Liver (tissue), 9 donors: ENCODE measurements around the gene SGMS1. TPM values are rescaled to one million over a fixed set of nuclear protein-coding genes. Genes with fewer than 3 reads are reported as not detected.

Source experiments
- DNase-seq: peaks from one replicate; pipeline ENCODE4 v3.0.0-alpha.2; 2017; ENCODE audit warnings: low spot score
- H3K27ac ChIP-seq, 2 donors: one replicate each; pipeline ENCODE4 v1.7.0; 2013; ENCODE audit warnings: inconsistent platforms in 2 of 2, low read length in 2 of 2, control low read depth in 1 of 2, low read depth in 1 of 2, mild to moderate bottlenecking in 1 of 2
- H3K27me3 ChIP-seq, 4 donors: one replicate each; pipeline versions ENCODE4 v1.6.1 to v1.7.0; 2013; ENCODE audit warnings: low read length in 3 of 4, inconsistent platforms in 1 of 4, mild to moderate bottlenecking in 1 of 4, moderate library complexity in 1 of 4; ENCODE audit not compliant: control insufficient read depth in 4 of 4, insufficient read depth in 4 of 4
- H3K36me3 ChIP-seq, 4 donors: one replicate each; pipeline versions ENCODE4 v1.6.1 to v1.7.0; 2013; ENCODE audit warnings: low read length in 3 of 4, mild to moderate bottlenecking in 3 of 4, low read depth in 1 of 4, moderate library complexity in 1 of 4; ENCODE audit not compliant: control insufficient read depth in 4 of 4, insufficient read depth in 3 of 4
- H3K4me1 ChIP-seq, 4 donors: one replicate each; pipeline versions ENCODE4 v1.6.1 to v1.7.0; 2013; ENCODE audit warnings: low read length in 3 of 4, mild to moderate bottlenecking in 3 of 4, moderate library complexity in 1 of 4; ENCODE audit not compliant: control insufficient read depth in 4 of 4, insufficient read depth in 4 of 4
- H3K4me3 ChIP-seq, 3 donors: one replicate each; pipeline versions ENCODE4 v1.6.1 to v1.7.0; 2013; ENCODE audit warnings: low read length in 3 of 3, control low read depth in 1 of 3, low read depth in 1 of 3, mild to moderate bottlenecking in 1 of 3
- H3K9ac ChIP-seq, 2 donors: one replicate each; pipeline ENCODE4 v1.7.0; 2013; ENCODE audit warnings: low read length in 2 of 2, mild to moderate bottlenecking in 2 of 2, moderate library complexity in 2 of 2, control low read depth in 1 of 2, low read depth in 1 of 2
- H3K9me3 ChIP-seq, 4 donors: one replicate each; pipeline versions ENCODE4 v1.6.1 to v1.7.0; 2013; ENCODE audit warnings: low read length in 3 of 4; ENCODE audit not compliant: control insufficient read depth in 4 of 4
- ATF3 ChIP-seq: IDR thresholded peaks from 2 replicates; pipeline ENCODE4 v1.6.1; 2016; ENCODE audit warnings: antibody characterized with exemption
- EGR1 ChIP-seq, 2 donors: IDR thresholded peaks; 2 replicates each; pipeline ENCODE4 v1.6.1; 2016 to 2018; ENCODE audit warnings: antibody characterized with exemption in 2 of 2, low read depth in 2 of 2
- FOXA1 ChIP-seq: IDR thresholded peaks from 2 replicates; pipeline ENCODE4 v1.6.1; 2016; ENCODE audit warnings: antibody characterized with exemption
- FOXA2 ChIP-seq: IDR thresholded peaks from 2 replicates; pipeline ENCODE4 v1.6.1; 2016; ENCODE audit warnings: antibody characterized with exemption
- GABPA ChIP-seq, 2 donors: IDR thresholded peaks in 1 of 2; conservative IDR thresholded peaks in 1 of 2; 2 replicates each; pipeline ENCODE4 v1.6.1; 2016; ENCODE audit warnings: antibody characterized with exemption in 2 of 2, mild to moderate bottlenecking in 1 of 2, moderate library complexity in 1 of 2
- HNF4A ChIP-seq, 2 donors: conservative IDR thresholded peaks; 2 replicates each; pipeline ENCODE4 v1.6.1; 2016; ENCODE audit warnings: antibody characterized with exemption in 2 of 2, mild to moderate bottlenecking in 2 of 2
- HNF4G ChIP-seq: IDR thresholded peaks from 2 replicates; pipeline ENCODE4 v1.6.1; 2016; ENCODE audit warnings: antibody characterized with exemption
- JUND ChIP-seq, 2 donors: IDR thresholded peaks; 2 replicates each; pipeline ENCODE4 v1.6.1; 2016; ENCODE audit warnings: antibody characterized with exemption in 2 of 2
- NR2F2 ChIP-seq: IDR thresholded peaks from 2 replicates; pipeline ENCODE4 v1.6.1; 2016; ENCODE audit warnings: antibody characterized with exemption
- RAD21 ChIP-seq, 2 donors: IDR thresholded peaks; 2 replicates each; pipeline ENCODE4 v1.6.1; 2016; ENCODE audit warnings: antibody characterized with exemption in 2 of 2, mild to moderate bottlenecking in 2 of 2
- REST ChIP-seq: IDR thresholded peaks from 2 replicates; pipeline ENCODE4 v1.6.1; 2016; ENCODE audit warnings: antibody characterized with exemption, mild to moderate bottlenecking
- RXRA ChIP-seq, 2 donors: IDR thresholded peaks; 2 replicates each; pipeline ENCODE4 v1.6.1; 2017 to 2018; ENCODE audit warnings: antibody characterized with exemption in 2 of 2, mild to moderate bottlenecking in 1 of 2
- SP1 ChIP-seq: IDR thresholded peaks from 2 replicates; pipeline ENCODE4 v1.6.1; 2018; ENCODE audit warnings: antibody characterized with exemption, mild to moderate bottlenecking
- TAF1 ChIP-seq: conservative IDR thresholded peaks from 2 replicates; pipeline ENCODE4 v1.6.1; 2016; ENCODE audit warnings: antibody characterized with exemption, mild to moderate bottlenecking
- YY1 ChIP-seq: IDR thresholded peaks from 2 replicates; pipeline ENCODE4 v1.6.1; 2016; ENCODE audit warnings: antibody characterized with exemption, mild to moderate bottlenecking
- ZBTB33 ChIP-seq: IDR thresholded peaks from 2 replicates; pipeline ENCODE4 v1.6.1; 2016; ENCODE audit warnings: antibody characterized with exemption
- WGBS: extraction: QIAGEN DNeasy Blood & Tissue Kit; methylation state at CpG from one replicate; pipeline ENCODE4 v1.1.7; 2013; 5-methylcytosine and 5-hydroxymethylcytosine counted together
- polyA plus RNA-seq, 2 donors: library from polyadenylated mRNA; stranded (reverse) in 1 of 2; unstranded in 1 of 2; fragments of 200-250 nt in 1 of 2; fragments of >200 nt in 1 of 2; fragmentation: Nextera tagmentation in 1 of 2; extraction: Ambion mirVana in 1 of 2; gene quantifications; one replicate each; pipeline versions ENCODE4 v1.2.1 to v1.2.3, GENCODE V29; 2013 to 2015
- total RNA-seq, 2 donors: library from RNA; depleted of rRNA; stranded (reverse); fragments of >200 nt; gene quantifications; one replicate each; pipeline ENCODE4 v1.2.3, GENCODE V29; 2014
- TF ChIP-seq, protein P1 (sequence below): fragments of 150-350 bp; IDR thresholded peaks from 2 replicates; pipeline ENCODE4 v1.5.1; 2017; ENCODE audit warnings: improper control_type of control experiment, low read depth, low read length; ENCODE audit not compliant: missing input control
- TF ChIP-seq, protein P2 (sequence below): IDR thresholded peaks from 2 replicates; pipeline ENCODE4 v1.6.1; 2016; ENCODE audit warnings: antibody characterized with exemption
- donor health status: healthy.
- donor health status: healthy.
- donor health status: healthy.
- donor health status: healthy.
- donor health status: healthy.

Gene SGMS1
- total and polyA plus RNA-seq, 4 donors = 6.8 to 98.2 (median 21.1) TPM

DNA sequence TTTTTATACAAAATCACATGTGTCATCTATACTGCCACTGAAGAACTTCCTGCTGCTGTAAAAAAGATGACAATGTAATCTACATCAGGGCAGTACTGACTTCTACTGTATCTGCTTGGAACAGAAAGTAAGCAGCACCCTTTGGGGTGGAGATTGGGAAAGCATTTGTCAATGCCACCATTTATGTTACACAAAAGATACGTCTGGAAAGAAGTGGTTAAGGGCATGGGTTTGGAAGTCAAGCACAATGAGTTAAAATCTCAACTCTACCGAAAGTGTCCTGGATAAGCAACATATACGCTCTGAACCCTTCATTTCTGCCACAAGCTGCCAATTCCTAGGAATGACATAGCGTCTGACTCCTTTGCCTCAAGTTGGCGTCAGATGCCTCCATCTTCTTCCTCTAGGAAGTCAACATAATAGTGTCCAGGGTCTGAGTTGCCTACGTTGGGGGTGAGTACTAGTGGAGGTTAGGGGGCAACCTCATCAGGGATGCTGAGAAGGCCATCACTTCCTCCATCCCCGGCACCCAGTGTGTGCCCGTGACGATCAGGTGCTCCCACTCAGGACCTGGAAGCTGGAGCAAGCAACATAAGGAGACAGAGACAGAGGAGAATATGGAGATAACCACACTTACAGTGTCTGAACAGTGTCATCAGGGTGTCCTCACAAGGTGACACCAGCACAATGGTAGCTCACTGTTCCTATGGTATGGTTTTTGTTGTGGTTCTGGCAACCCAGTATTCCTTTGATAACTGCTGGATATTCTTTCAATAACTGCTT lies 58.3 kb downstream of the SGMS1 start:
- Histone ChIP-seq H3K36me3 (no peaks in the 10 kb centered on the region), H3K4me1 (peaks cover 11 to 71% (median 60%) of the 10 kb centered on the region in 4 donors), H3K27me3 (no peaks in the 10 kb centered on the region), H3K27ac (peak overlapping the region; percentile 38 to 89), H3K9me3 (no peaks in the 10 kb centered on the region), H3K4me3 (peak overlapping the region in 1 of 3 donors; percentile 27), H3K9ac (peak overlapping the region in 1 of 2 donors; percentile 26)
- no peak for DNase-seq
- WGBS = 76% methylated on average over 9 of the region's 9 CpGs
- TF ChIP-seq REST (no peak), JUND (IDR thresholded peaks at IDR 0.05) (no peak), ATF3 (no peak), RAD21 (IDR thresholded peaks at IDR 0.05) (no peak), ZBTB33 (no peak), HNF4G (no peak), YY1 (no peak), EGR1 (IDR thresholded peaks at IDR 0.05; ENCODE audit: low read depth in 2 of 2) (no peak), NR2F2 (no peak), HNF4A (conservative IDR thresholded peaks at IDR 0.05) (no peak), TAF1 (no peak), RXRA (IDR thresholded peaks at IDR 0.05) (no peak), SP1 (no peak), FOXA1 (no peak), GABPA (IDR thresholded peaks at IDR 0.05 in 1 of 2, conservative IDR thresholded peaks at IDR 0.05 in 1 of 2) (no peak), FOXA2 (no peak)
- TF ChIP-seq, protein P1, sequence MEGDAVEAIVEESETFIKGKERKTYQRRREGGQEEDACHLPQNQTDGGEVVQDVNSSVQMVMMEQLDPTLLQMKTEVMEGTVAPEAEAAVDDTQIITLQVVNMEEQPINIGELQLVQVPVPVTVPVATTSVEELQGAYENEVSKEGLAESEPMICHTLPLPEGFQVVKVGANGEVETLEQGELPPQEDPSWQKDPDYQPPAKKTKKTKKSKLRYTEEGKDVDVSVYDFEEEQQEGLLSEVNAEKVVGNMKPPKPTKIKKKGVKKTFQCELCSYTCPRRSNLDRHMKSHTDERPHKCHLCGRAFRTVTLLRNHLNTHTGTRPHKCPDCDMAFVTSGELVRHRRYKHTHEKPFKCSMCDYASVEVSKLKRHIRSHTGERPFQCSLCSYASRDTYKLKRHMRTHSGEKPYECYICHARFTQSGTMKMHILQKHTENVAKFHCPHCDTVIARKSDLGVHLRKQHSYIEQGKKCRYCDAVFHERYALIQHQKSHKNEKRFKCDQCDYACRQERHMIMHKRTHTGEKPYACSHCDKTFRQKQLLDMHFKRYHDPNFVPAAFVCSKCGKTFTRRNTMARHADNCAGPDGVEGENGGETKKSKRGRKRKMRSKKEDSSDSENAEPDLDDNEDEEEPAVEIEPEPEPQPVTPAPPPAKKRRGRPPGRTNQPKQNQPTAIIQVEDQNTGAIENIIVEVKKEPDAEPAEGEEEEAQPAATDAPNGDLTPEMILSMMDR = no peak
- TF ChIP-seq, protein P2, sequence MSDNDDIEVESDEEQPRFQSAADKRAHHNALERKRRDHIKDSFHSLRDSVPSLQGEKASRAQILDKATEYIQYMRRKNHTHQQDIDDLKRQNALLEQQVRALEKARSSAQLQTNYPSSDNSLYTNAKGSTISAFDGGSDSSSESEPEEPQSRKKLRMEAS = no peak
